Measurements from ENCODE around the gene ZCCHC10.
"Not testable (repeated sequence)": the region's sequence is repeated elsewhere in the genome, so short reads cannot be mapped to it uniquely, and the experiment has no call there.

The ZCCHC10 gene

GRCh38 chr5:132972436-132972828 lies 53.9 kb downstream of the ZCCHC10 start:
- not testable (repeated sequence) for DNase-seq

- no peak for DNase-seq
Observed at GRCh38 chr5:132971483-132972435, 54.6 kb downstream of the ZCCHC10 start.

GRCh38 chr5:132965120-132965519 lies 61.2 kb downstream of the ZCCHC10 start:
- no peak for DNase-seq

- DNase-seq: peak; percentile 85
Observed at GRCh38 chr5:132963171-132964104, 62.9 kb downstream of the ZCCHC10 start, which contains the start of gene AFF4. Gene AFF4, minus strand, starts transcription at chr5:132963634. Its CDS starts 26,445 bp downstream, at chr5:132937189.

GRCh38 chr5:132962429-132963021 lies 63.8 kb downstream of the ZCCHC10 start:
- no peak for DNase-seq

- no peak for DNase-seq
Observed at GRCh38 chr5:132961887-132962286, 64.5 kb downstream of the ZCCHC10 start.

GRCh38 chr5:132961123-132961815 lies 65.1 kb downstream of the ZCCHC10 start:
- not testable (repeated sequence) for DNase-seq

- DNase-seq: not testable (repeated sequence)
Observed at GRCh38 chr5:132956166-132956799, 70.1 kb downstream of the ZCCHC10 start.

- DNase-seq: no peak
Observed at GRCh38 chr5:132953710-132954109, 72.6 kb downstream of the ZCCHC10 start.

- no peak for DNase-seq
Observed at GRCh38 chr5:132952829-132953228, 73.5 kb downstream of the ZCCHC10 start.

GRCh38 chr5:132951897-132952296 lies 74.5 kb downstream of the ZCCHC10 start:
- DNase-seq: no peak

- no peak for DNase-seq
Observed at GRCh38 chr5:132949136-132949535, 77.2 kb downstream of the ZCCHC10 start.

- no peak for DNase-seq
Observed at GRCh38 chr5:132947671-132948070, 78.7 kb downstream of the ZCCHC10 start.

Data from activated gamma-delta T cell (primary cell).